Activated CD8-positive, alpha-beta T cell treated with anti-CD3 and anti-CD28 coated beads for 36 hours (primary cell): ENCODE data around the gene TBC1D32. TPM values are rescaled to one million over a fixed set of nuclear protein-coding genes. Genes with fewer than 3 reads are reported as not detected.

Source experiments
- ATAC-seq: fragments of 200-7000 bp; cut with Tn5 transposase; one replicate; pipeline ENCODE4 v1.10.0; 2021; ENCODE audit warnings: mild to moderate bottlenecking, moderate library complexity
- CTCF ChIA-PET: fragments of 350-600 bp; sonication (Branson Sonifier 250); formaldehyde crosslinking; loops from one replicate; lab custom pipeline; 2021; ENCODE audit warnings: antibody characterized with exemption; lab: Charles Lee
- POLR2A ChIA-PET: fragments of 350-600 bp; sonication (Branson Sonifier 250); formaldehyde crosslinking; loops from one replicate; lab custom pipeline; 2021; ENCODE audit warnings: antibody characterized with exemption; lab: Charles Lee
- DNase-seq: peaks from one replicate; pipeline ENCODE4 v3.0.0-alpha.2; 2020
- H3K27ac Mint-ChIP-seq: one replicate; pipeline ENCODE4 v1.8.0; 2021; ENCODE audit warnings: mild to moderate bottlenecking, mixed read lengths
- H3K27me3 Mint-ChIP-seq: one replicate; pipeline ENCODE4 v1.8.0; 2021; ENCODE audit warnings: mixed read lengths
- H3K36me3 Mint-ChIP-seq: one replicate; pipeline ENCODE4 v1.8.0; 2021; ENCODE audit warnings: low read depth, mixed read lengths
- H3K4me1 Mint-ChIP-seq: one replicate; pipeline ENCODE4 v1.8.0; 2021; ENCODE audit warnings: low read depth, mixed read lengths
- H3K4me3 Mint-ChIP-seq: one replicate; pipeline ENCODE4 v1.8.0; 2021; ENCODE audit warnings: mild to moderate bottlenecking, moderate library complexity, mixed read lengths
- H3K9me3 Mint-ChIP-seq: one replicate; pipeline ENCODE4 v1.8.0; 2021; ENCODE audit warnings: mixed read lengths
- CTCF ChIP-seq: fragments of 200-600 bp; IDR thresholded peaks from one replicate; pipeline ENCODE4 v1.8.0; 2022; ENCODE audit warnings: antibody characterized with exemption, mild to moderate bottlenecking
- intact Hi-C: fragments of 100-400 bp; cut with micrococcal nuclease; formaldehyde crosslinking; loops from one replicate; pipeline ENCODE4 v1.10.0; 2022
- total RNA-seq, 2 experiments: library from RNA; stranded (reverse); gene quantifications; one replicate each; pipeline ENCODE4 v1.2.3, GENCODE V29; 2021

TBC1D32 gene
- total RNA-seq, 2 experiments from 2014 or later: 8.1 to 10.4 TPM

- no peak overlapping the region for H3K4me3 Mint-ChIP-seq
- no peaks in the 10 kb centered on the region for H3K4me1 Mint-ChIP-seq
- no peaks in the 10 kb centered on the region for H3K27me3 Mint-ChIP-seq
- ChIA-PET CTCF (no interaction called here), POLR2A (no interaction called here)
- H3K27ac Mint-ChIP-seq: no peak overlapping the region
- intact Hi-C loops: no loop called here
- no peaks in the 10 kb centered on the region for H3K9me3 Mint-ChIP-seq
- DNase-seq: no peak
- TF ChIP-seq CTCF: no peak
- no peak for ATAC-seq
- H3K36me3 Mint-ChIP-seq: no peaks in the 10 kb centered on the region
These were observed 301.2 kb downstream of the TBC1D32 start for GRCh38 chr6:121033091-121033490.

GRCh38 chr6:121032268-121033006 lies 301.8 kb downstream of the TBC1D32 start:
- H3K9me3 Mint-ChIP-seq: no peaks in the 10 kb centered on the region
- TF ChIP-seq CTCF: no peak
- H3K4me1 Mint-ChIP-seq: no peaks in the 10 kb centered on the region
- ChIA-PET CTCF (interaction anchor here (1.7 kb wide), 1 partner anchor 23 kb away, joined by 5 read pairs; no protein-coding TSS in a partner anchor), POLR2A (no interaction called here)
- no peaks in the 10 kb centered on the region for H3K36me3 Mint-ChIP-seq
- no peak overlapping the region for H3K27ac Mint-ChIP-seq
- DNase-seq: no peak
- intact Hi-C loops: no loop called here
- no peaks in the 10 kb centered on the region for H3K27me3 Mint-ChIP-seq
- no peak for ATAC-seq
- H3K4me3 Mint-ChIP-seq: no peak overlapping the region

Other genes starting within 250 kb of the TBC1D32 start
- under 1 TPM in 1 of 2 experiments, not detected in 1; 0.09 TPM for gene GJA1, start 101.2 kb upstream of the TBC1D32 start, total RNA-seq